ENCODE measurements around the gene ATG2B.
"Not testable (repeated sequence)": the region's sequence is repeated elsewhere in the genome, so short reads cannot be mapped to it uniquely, and the experiment has no call there.

The ATG2B gene

DNA sequence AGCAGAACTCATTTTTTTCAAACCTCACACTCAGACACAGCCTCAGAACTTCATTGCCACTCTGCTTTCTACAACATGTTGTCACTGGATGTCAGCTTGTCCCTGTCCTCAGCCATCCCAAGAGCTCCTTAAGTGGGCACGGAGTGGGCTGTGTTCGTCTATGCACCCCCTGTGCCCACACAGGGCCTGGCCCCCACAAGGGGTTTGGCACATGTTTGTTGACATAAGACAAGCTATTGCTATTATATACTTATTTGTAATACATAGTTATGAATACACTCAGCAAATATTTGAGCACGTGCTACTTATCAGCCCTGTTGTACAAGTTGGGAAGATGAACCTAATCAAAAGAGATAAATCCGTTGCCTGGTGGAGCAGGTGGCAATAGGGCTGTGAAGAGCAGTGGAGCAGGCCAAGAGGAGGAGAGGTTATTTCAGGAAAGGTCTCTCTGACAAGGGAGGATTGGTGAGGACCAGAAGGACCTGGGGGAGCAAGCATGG is 111.4 kb downstream of the ATG2B start:
- DNase-seq = no peak

DNA sequence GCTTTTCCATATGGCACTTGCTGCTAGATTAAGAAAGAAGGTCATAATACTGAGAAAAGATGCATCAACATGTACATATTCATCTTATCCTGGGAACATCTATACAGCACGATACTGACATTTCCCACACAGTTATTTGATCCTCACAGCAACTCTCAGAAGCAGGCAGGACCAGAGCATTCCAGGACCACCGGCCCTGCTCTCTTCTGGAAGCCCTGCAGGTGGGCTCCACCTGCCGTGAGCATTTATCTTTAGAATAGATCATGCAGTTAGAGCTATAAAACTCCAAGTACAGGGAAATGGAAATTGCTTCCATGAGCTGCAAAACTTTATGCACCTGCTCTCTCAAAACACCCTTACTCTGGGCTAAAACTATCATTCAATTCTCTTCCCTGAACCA is 112.7 kb downstream of the ATG2B start:
- DNase-seq = no peak

DNA sequence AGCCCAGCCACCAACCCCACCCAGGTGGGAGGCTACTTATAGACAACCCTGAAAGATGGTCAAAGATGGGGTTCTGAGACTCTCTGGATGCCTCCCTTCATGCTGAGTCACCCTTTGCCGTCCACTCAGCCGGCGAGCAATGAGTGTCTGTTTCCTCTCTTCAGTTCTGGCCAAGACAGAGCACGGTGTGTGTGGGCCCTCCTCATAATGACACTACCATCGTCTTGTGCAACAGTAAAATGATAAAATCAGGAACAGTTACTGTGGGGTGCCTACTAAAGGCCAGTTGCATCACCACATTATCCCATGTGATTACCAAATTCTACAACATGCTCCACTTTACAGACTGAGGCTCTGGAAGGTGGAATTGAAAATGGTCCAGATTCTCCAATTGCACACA is 114.1 kb downstream of the ATG2B start:
- no peak for DNase-seq

DNA sequence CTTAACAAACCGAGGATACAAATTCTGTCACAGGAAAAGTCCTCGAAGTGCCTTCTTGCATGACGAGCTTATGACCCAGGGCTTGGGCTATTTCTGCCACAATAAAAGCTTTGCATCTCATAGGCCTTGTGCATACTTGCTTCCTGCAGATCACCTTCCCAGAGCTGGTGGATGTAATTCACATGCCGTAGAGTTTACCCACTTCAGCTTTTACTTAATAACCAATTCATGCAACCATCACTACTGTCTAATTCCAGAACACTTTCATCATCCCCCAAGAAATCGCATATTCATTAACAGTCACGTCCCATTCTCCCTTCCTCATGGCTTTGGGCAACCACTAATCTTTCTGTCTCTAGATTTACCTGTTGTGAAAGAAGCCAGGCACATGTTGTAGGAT is 116.1 kb downstream of the ATG2B start:
- DNase-seq = no peak

DNA sequence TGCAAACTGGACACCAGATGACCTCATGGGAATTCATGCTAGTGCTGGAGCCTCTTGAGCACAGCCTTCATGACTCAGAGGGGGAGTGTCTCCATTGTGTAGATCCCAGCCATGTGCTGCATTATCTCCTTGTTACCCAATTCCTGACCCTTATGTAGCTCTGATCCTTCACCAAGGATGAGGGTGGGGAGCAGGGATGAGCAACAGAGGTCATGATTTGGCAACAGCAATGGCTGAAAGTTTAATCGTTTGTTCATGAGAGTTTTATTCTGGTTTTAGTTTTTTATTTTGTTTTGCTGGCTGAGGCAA is 116.6 kb downstream of the ATG2B start:
- DNase-seq = no peak

DNA sequence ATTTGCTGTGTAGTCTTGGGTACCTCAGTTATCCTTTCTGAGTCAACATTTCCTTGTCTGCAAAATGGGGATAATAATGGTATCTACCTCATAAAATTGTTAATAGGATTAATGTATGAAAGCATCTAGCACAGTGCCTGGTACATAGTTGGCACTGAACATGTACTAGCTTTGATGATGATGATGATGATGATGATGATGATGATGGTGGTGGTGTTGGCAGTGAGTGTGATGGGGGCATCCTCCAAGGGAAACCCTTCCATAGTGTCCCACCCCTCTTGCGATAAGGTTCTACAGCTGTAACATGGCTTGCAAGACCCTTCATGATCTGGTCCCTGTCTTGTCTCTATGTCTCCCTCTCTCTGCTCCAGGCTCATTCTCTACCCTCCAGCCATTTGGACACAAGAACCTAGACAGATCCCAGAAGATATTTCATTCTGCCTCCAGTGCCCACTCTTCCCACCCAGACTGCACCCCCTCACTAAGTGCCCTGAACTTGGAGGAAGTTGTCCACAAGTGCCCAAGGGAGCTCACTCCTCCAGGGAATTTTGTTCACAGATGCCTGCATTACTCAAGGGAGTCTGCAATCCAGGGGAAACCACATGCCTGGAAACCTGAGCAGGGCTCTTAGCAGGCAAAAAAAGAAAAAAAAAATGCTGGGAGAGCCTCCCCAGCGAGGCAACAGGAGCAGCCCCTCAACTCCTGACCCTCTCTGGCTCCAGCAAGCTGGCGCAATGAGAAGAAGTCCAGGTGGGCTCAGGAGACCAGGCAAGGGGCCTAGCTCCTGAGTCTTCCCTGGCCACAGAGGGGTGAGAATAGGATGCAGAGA is 117.2 kb downstream of the ATG2B start:
- DNase-seq = no peak

DNA sequence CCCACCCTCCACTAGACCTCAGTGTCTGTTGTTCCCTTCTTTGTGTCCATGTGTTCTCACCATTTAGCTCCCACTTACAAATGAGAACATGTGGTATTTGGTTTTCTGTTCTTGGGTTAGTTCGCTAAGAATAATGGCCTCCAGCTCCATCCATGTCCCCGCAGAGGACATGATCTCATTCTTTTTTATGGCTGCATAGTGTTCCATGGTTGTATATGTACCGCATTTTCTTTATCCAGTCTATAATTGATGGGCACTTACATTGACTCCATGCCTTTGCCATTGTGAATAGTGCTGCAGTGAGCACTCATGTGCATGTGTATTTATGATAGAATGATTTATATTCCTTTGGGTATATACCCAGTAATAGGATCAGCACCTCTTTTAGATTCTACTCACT is 118.1 kb downstream of the ATG2B start:
- DNase-seq = not testable (repeated sequence)

DNA sequence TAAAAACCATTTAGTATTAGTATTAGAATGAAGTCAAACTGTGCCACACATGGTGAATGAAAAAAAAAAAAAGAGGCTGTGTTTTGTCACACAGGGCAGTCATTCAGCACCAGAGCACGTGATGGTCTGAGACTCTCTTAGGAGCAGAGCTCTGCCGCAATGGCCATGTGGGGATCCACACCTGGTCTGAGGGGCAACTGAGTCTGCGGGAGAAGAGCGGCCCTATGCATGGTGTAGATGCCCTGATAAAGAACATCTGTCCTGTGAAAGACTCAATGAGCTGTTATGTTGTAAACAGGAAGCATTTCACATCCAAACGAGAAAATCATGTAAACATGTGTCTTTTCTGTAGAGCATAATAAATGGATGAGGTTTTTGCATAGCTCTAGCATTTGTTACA is 119.4 kb downstream of the ATG2B start:
- DNase-seq = no peak

DNA sequence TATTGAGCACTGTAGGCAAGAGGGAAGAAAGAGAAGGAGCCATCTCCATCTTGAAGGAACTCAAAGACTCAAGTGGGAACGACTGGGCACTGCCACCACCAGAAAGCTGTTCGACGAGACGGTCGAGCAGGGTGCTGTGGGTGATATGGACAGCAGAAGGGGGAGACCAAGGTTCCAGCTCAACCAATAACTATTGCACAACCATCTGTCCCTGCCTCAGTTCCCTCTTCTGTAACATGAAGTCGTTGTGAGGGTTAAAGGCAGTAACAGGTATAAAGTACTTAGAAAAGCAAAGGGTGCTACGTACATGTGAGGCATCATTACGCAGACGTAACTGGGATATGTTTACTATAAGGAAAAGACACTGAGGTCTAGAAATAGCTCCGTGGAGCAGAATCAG is 121.0 kb downstream of the ATG2B start:
- DNase-seq = no peak

DNA sequence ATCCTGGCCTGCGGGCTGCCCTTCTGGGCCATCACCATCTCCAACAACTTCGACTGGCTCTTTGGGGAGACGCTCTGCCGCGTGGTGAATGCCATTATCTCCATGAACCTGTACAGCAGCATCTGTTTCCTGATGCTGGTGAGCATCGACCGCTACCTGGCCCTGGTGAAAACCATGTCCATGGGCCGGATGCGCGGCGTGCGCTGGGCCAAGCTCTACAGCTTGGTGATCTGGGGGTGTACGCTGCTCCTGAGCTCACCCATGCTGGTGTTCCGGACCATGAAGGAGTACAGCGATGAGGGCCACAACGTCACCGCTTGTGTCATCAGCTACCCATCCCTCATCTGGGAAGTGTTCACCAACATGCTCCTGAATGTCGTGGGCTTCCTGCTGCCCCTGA is 122.5 kb downstream of the ATG2B start:
- DNase-seq = no peak

DNA sequence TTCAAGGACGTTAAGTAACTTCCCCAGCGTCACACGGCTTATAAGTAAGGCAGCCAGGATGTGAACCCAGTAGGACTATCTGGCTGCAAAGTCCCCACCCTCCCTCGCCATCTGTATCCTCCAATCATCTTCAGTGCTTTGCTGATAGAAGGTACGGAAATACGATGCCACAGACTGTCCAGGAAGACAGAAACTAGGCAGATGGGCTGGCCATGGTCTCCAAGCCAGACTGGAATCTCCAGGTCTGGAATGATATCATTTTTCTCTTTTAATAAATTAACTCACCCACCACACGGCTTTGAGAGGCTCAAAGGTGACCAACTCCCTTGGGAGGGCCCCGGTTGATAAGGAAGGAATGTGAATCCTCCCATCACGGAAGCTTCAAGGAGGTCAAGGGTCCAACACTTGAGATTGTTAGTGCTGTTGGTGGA is 123.4 kb downstream of the ATG2B start:
- no peak for DNase-seq

DNA sequence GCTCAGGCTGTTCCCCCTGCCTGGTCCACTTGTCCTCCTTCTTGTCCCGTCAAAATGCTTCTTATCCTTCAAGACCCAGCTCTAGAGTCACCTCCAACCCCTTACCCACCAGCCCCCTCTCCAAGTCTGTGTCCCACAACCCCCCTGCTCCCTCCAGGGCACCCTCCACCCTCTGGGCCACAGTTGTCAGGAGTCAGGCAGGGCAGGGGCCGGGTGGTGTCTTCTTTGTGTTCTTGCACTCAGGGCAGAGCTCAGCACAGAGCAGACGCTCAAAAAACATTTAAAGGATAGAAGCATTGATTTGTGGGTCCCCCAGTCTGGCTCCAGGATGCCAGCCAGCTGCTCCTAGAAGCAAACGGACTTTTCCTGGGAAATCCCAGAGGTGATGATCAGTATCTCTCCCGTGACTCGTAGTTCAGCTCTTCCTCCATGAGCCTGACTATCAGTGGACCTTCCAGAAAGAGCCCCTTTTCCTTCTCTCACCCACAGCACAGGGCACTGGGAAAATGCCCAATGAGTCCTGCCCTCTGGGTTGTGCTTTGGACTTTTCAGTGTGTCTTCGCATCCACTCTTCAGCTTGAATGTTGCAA is 124.4 kb downstream of the ATG2B start:
- DNase-seq = no peak

DNA sequence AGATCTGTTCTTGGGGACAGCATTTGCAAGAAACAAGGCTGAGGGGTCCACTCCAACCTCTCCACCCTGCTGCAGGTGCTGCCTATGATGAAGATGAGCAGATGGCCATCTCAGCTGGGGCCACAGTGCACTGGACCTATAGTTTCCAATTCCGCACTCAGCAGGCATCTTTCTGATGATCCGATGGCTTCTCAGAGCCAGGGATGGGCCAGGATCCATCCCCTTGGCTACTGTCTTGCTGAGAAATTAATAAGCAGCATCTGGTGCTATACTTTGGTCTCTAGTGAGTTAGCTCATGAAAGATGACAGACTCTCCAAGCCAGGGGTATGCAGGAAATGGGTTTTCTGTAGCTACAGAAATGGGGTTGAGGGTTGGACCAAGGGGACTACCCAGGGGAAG is 125.5 kb downstream of the ATG2B start:
- DNase-seq = no peak

DNA sequence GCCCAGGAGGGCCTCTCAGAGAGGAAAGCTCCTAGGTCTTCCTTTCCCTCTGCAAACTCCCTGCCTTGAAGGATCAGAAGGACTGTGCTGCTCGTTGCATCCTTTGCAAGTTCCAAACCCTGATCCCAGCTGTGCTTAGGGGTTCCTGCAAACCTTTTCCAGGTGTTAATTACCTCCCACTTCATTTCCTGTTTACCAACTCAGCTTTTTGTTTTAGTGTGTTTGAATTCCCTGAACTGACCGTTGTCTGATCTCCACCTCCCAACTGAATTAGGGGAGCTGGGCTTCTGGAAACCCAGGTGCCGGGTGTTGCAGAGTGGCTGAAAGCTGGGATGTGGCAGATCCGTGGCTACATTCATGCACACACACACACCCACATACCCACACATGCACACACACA is 127.7 kb downstream of the ATG2B start:
- DNase-seq = no peak

DNA sequence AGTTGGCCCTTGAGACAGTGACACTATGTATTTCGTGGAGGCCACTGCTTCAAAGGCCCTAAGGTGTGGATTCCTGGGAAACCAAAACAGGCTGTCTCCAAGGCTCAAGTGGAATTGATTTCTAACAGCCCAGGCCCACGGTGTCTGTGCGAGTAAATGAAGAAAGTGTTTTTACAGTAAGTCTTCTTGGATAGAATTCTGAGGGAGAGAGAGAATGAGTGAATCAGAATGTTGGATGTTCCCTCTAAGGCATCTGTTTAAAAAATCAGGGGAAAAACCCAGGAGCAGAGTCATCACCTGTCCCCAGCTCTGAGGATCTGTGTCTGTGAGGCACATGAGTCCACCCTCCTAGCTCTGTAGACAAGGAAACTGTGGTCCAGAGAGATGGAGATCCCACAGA is 129.5 kb downstream of the ATG2B start:
- DNase-seq = no peak

DNA sequence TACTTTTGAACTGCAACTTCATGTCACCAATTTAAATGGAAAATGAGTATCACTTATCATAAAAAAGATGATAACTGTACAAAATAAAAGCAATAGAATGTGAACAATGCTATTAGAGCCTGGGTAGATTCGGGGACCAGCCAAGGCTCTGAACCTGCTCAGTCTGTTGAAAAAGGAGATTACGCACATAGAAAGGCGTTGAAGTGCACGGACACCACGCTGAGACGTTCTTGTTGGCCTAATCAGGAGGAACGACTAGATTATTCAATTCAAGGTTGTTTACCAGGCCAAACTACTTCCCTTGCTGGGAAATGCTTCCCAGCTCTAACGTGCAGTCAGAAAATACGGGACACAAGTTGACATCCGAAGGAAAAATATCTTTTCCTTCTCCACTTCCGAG is 130.6 kb downstream of the ATG2B start:
- no peak for DNase-seq

DNA sequence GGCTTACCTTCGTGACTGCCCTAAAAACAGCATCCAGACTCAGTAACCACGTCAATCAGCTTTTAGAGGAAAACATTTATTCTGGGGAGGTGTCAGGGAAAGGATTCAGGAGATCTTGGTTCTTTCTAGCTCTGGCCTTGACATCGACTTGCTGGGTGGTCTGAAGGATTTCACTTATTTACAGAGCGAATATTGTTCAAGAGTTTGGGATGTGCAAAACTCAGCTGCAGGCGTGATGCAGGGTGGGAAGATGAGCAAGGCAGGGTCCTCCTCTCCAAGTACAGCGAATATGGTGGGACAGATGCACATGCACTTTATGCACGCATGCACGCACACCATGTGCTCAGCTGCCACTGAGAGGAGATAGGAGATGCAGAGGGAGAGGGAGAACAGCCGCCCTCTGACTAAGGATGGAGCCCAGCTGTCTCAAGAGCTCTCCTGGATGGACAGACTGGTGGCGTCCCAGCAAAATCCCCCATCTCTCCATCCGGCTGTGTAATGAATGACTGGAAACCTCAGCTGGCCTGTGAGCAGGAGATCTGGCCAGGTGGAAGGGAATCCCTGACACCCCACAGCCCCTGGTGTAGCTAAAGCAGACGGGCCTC is 131.5 kb downstream of the ATG2B start:
- DNase-seq = no peak

DNA sequence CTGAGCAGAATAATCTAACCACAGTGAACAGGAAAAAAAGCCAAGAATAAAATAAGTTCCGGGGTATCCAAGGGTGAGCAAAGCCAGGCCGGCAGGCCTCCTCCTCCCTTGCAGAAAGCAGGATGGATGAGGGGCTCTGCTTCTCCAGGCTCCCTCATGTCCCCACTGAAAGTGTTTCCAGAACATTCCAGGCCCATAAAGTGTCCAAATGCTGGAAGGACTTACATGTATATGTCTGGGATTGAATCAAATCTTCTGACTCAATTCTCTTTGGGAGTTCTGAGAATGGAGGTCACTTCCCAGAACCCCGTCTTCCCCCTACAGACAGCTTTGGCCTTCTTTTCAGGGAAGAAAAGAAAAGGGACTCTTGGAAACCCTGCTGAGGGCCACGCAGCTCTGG is 132.1 kb downstream of the ATG2B start:
- DNase-seq = no peak

DNA sequence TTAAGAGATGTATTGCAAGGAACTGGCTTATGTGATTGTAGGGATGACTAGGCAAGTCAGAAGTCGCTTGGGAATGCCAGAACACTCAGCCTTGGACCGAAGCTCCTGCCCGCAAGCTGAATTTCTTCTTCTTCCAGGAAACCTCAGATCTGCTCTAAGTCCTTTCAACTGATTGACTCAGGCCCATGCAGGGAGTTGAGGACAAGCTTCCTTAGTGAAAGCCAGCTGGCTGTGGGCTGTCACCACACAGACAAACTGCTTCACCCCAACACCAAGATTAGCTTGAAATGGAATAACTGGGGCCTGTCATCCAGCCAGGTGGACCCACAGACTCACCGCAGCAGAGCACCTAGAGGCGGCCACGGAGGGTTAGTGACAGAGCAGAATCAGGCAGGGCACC is 133.8 kb downstream of the ATG2B start:
- no peak for DNase-seq
